Measurements from ENCODE around the gene COQ7. TPM values are rescaled to one million over a fixed set of nuclear protein-coding genes. Genes with fewer than 3 reads are reported as not detected.

The COQ7 gene
- total RNA-seq, 2 experiments from 2014 or later, result 16.4 to 21.3 TPM

- Mint-ChIP-seq H3K27ac (no peak overlapping the region), H3K36me3 (ENCODE audit: low read depth) (no peaks in the 10 kb centered on the region), H3K4me3 (no peak overlapping the region), H3K9me3 (peaks cover 5% of the 10 kb centered on the region), H3K4me1 (ENCODE audit: low read depth) (no peaks in the 10 kb centered on the region), H3K27me3 (ENCODE audit: low read depth) (peaks cover 8% of the 10 kb centered on the region)
- DNase-seq, result no peak
- CTCF ChIA-PET, result no interaction called here
- intact Hi-C loops (cut with micrococcal nuclease), result loop anchor here (5.0 kb wide), 1 partner anchor 799 kb away; no protein-coding TSS in a partner anchor
These were observed 21.0 kb downstream of the COQ7 start for GRCh38 chr16:19088341-19088916.

- no peak overlapping the region for H3K27ac Mint-ChIP-seq
- no peaks in the 10 kb centered on the region for H3K36me3 Mint-ChIP-seq (ENCODE audit: low read depth)
- no peaks in the 10 kb centered on the region for H3K4me1 Mint-ChIP-seq (ENCODE audit: low read depth)
- H3K4me3 Mint-ChIP-seq, result no peak overlapping the region
- H3K9me3 Mint-ChIP-seq, result peaks cover 5% of the 10 kb centered on the region
- peaks cover 8% of the 10 kb centered on the region for H3K27me3 Mint-ChIP-seq (ENCODE audit: low read depth)
- no peak for DNase-seq
- CTCF ChIA-PET, result no interaction called here
- intact Hi-C loops (cut with micrococcal nuclease), result loop anchor here (5.0 kb wide), 1 partner anchor 798 kb away; no protein-coding TSS in a partner anchor
These were observed 22.1 kb downstream of the COQ7 start for GRCh38 chr16:19089410-19089955.

- Mint-ChIP-seq H3K4me1 (ENCODE audit: low read depth) (peaks cover 5% of the 10 kb centered on the region), H3K27ac (no peak overlapping the region), H3K9me3 (peaks cover 5% of the 10 kb centered on the region), H3K36me3 (ENCODE audit: low read depth) (no peaks in the 10 kb centered on the region), H3K4me3 (no peak overlapping the region), H3K27me3 (ENCODE audit: low read depth) (peaks cover 3% of the 10 kb centered on the region)
- CTCF ChIA-PET, result no interaction called here
- intact Hi-C loops (cut with micrococcal nuclease), result no loop called here
- DNase-seq, result no peak
These were observed 23.5 kb downstream of the COQ7 start for GRCh38 chr16:19090916-19091315.

DNA sequence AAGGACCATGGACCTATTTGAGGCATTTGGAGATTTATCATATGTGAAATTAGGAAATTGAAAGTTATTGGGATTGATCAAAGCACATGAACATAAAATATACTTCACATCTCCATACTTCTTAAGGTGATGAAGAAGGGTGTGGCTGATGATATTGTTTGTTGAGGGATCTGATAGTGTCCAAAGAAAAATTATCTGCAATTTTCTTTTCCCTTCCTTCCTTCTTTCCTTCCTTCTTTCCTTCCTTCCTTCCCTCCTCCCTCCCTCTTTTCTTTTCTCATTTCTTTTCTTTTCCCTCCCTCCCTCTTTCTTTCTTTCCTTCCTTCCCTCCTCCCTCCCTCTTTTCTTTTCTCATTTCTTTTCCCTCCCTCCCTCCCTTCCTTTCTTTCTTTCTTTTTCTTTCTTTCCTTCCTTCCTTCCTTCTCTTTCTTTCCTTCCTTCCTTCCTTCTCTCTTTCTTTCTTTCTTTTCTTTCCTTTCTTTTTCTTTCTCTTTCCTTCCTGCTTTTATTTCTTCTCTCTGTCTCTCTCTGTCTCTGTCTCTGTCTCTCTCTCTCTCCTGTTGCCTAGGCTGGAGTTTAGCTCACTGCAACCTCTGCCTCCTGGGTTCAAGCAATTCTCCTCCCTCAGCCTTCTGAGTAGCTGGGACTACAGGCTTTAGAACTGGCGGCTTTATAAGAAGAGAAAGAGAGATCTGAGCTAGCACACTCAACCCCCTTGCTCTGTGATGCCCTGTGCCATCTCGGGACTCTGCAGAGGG lies 25.4 kb downstream of the COQ7 start:
- Mint-ChIP-seq H3K4me3 (no peak overlapping the region), H3K27ac (no peak overlapping the region), H3K4me1 (ENCODE audit: low read depth) (peaks cover 5% of the 10 kb centered on the region), H3K9me3 (peaks cover 6% of the 10 kb centered on the region), H3K36me3 (ENCODE audit: low read depth) (no peaks in the 10 kb centered on the region), H3K27me3 (ENCODE audit: low read depth) (peaks cover 2% of the 10 kb centered on the region)
- CTCF ChIA-PET, result interaction anchor here (0.6 kb wide), 1 partner anchor 10 kb away, joined by 3 read pairs; no protein-coding TSS in a partner anchor
- no peak for DNase-seq
- intact Hi-C loops (cut with micrococcal nuclease), result no loop called here

GRCh38 chr16:19093631-19094541 lies 26.5 kb downstream of the COQ7 start:
- CTCF ChIA-PET, result interaction anchor here (0.7 kb wide), 1 partner anchor 461 kb away, joined by 3 read pairs; the partner anchor contains the start of gene VPS35L
- intact Hi-C loops (cut with micrococcal nuclease), result no loop called here
- no peak overlapping the region for H3K4me3 Mint-ChIP-seq
- no peak for DNase-seq
- no peaks in the 10 kb centered on the region for H3K36me3 Mint-ChIP-seq (ENCODE audit: low read depth)
- H3K4me1 Mint-ChIP-seq (ENCODE audit: low read depth), result peaks cover 5% of the 10 kb centered on the region
- H3K9me3 Mint-ChIP-seq, result peaks cover 10% of the 10 kb centered on the region
- no peak overlapping the region for H3K27ac Mint-ChIP-seq
- H3K27me3 Mint-ChIP-seq (ENCODE audit: low read depth), result no peaks in the 10 kb centered on the region

DNA sequence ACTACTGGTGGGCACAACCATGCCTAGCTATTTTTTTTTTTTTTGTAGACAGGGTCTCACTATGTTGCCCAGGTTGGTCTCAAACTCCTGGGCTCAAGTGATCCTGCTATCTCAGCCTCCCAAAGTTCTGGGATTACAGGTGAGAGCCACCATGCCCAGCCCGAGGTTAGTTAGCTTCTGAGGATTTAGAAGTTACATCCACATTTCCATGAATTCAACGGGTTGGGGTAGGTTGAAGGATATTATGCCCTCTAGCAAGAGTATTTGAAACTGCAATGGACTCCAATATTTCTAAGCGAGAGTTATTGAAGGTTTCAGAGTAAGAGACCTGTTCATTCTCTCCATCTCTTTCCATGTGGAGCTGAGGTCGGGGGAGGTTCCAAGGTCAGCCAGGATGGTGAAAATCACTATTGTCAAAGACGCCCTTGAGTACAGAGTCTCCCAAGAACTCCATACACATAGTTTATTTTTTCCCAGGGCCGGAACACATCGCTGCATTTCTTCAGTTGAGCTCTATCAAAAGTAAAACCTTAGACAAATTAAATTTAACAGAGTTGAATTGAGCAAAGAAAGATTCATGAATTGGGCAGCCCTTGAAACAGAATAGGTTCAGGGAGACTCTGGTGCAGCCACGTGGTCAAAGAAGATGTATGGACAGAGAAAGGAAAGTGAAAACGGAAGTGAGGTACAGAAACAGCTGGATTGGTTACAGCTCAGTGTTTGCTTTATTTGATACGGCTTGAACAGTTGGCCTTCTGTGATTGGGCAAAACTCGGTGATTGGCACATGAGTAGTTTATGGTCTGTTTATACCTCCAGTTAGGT lies 27.3 kb downstream of the COQ7 start:
- intact Hi-C loops (cut with micrococcal nuclease), result no loop called here
- DNase-seq, result no peak
- CTCF ChIA-PET, result interaction anchor here (0.7 to 1.0 kb wide), 2 partner anchors 9 to 461 kb away, joined by 3 to 6 read pairs; partner anchors contain the start of gene VPS35L
- no peaks in the 10 kb centered on the region for H3K36me3 Mint-ChIP-seq (ENCODE audit: low read depth)
- no peaks in the 10 kb centered on the region for H3K27me3 Mint-ChIP-seq (ENCODE audit: low read depth)
- no peak overlapping the region for H3K4me3 Mint-ChIP-seq
- peaks cover 5% of the 10 kb centered on the region for H3K4me1 Mint-ChIP-seq (ENCODE audit: low read depth)
- no peak overlapping the region for H3K27ac Mint-ChIP-seq
- peaks cover 10% of the 10 kb centered on the region for H3K9me3 Mint-ChIP-seq

GRCh38 chr16:19095654-19096053 lies 28.2 kb downstream of the COQ7 start:
- intact Hi-C loops (cut with micrococcal nuclease), result no loop called here
- CTCF ChIA-PET, result no interaction called here
- peaks cover 10% of the 10 kb centered on the region for H3K9me3 Mint-ChIP-seq
- H3K4me3 Mint-ChIP-seq, result no peak overlapping the region
- peaks cover 5% of the 10 kb centered on the region for H3K4me1 Mint-ChIP-seq (ENCODE audit: low read depth)
- no peak overlapping the region for H3K27ac Mint-ChIP-seq
- no peaks in the 10 kb centered on the region for H3K27me3 Mint-ChIP-seq (ENCODE audit: low read depth)
- no peak for DNase-seq
- no peaks in the 10 kb centered on the region for H3K36me3 Mint-ChIP-seq (ENCODE audit: low read depth)

DNA sequence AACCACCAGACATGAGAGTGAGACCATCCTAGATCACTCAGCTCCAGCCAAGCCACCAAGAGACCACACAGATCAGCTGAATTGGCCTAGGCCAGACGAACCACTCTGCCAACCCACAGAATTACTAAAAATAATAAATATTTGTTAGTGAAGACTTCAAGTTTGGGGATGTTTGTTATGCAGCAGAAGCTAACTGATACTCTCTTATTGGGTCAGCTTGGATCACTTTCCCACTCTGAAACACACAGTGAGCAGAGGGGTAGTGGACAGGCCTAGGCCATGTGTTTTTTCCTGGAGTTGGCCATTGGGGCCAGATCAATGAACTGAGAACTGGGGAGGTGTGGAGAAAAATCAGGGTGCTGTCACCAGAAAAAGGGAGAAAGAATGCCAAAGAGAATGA lies 30.8 kb downstream of the COQ7 start:
- Mint-ChIP-seq H3K27me3 (ENCODE audit: low read depth) (no peaks in the 10 kb centered on the region), H3K4me1 (ENCODE audit: low read depth) (peaks cover 5% of the 10 kb centered on the region), H3K27ac (no peak overlapping the region), H3K36me3 (ENCODE audit: low read depth) (no peaks in the 10 kb centered on the region), H3K9me3 (peaks cover 5% of the 10 kb centered on the region), H3K4me3 (no peak overlapping the region)
- CTCF ChIA-PET, result no interaction called here
- no peak for DNase-seq
- intact Hi-C loops (cut with micrococcal nuclease), result no loop called here

- CTCF ChIA-PET, result interaction anchor here (0.6 kb wide), 1 partner anchor 9 kb away, joined by 3 read pairs; no protein-coding TSS in a partner anchor
- Mint-ChIP-seq H3K27ac (no peak overlapping the region), H3K9me3 (peaks cover 5% of the 10 kb centered on the region), H3K36me3 (ENCODE audit: low read depth) (no peaks in the 10 kb centered on the region), H3K4me1 (ENCODE audit: low read depth) (no peaks in the 10 kb centered on the region), H3K27me3 (ENCODE audit: low read depth) (no peaks in the 10 kb centered on the region), H3K4me3 (no peak overlapping the region)
- DNase-seq, result no peak
- intact Hi-C loops (cut with micrococcal nuclease), result no loop called here
These were observed 34.9 kb downstream of the COQ7 start for GRCh38 chr16:19102187-19102872.

DNA sequence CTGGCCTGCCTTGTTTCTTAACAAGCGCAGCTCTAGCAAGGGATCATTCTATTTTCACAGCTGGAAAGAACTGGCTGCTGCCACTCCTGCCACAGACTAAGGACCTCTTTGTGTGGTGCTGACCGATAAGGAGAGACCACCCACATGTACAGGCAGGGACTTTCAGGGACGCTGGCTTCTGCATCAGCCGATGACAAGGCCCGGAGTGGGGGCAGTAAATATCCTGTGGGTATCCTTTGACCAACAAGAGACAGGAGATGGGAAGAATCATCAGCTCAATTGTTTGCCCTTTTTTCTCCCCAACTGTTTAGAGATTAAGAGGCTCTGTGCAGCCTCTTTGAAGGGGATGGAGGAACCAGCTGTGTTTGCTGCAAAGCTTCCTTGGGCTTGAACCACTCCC lies 37.2 kb downstream of the COQ7 start:
- Mint-ChIP-seq H3K36me3 (ENCODE audit: low read depth) (no peaks in the 10 kb centered on the region), H3K4me3 (no peak overlapping the region), H3K4me1 (ENCODE audit: low read depth) (no peaks in the 10 kb centered on the region), H3K27me3 (ENCODE audit: low read depth) (no peaks in the 10 kb centered on the region), H3K27ac (no peak overlapping the region), H3K9me3 (no peaks in the 10 kb centered on the region)
- CTCF ChIA-PET, result interaction anchor here (1.3 kb wide), 1 partner anchor 8 kb away, joined by 3 read pairs; no protein-coding TSS in a partner anchor
- intact Hi-C loops (cut with micrococcal nuclease), result no loop called here
- DNase-seq, result no peak

GRCh38 chr16:19105131-19105530 lies 37.7 kb downstream of the COQ7 start:
- no peak for DNase-seq
- H3K4me3 Mint-ChIP-seq, result no peak overlapping the region
- no peaks in the 10 kb centered on the region for H3K27me3 Mint-ChIP-seq (ENCODE audit: low read depth)
- intact Hi-C loops (cut with micrococcal nuclease), result no loop called here
- CTCF ChIA-PET, result interaction anchor here (1.2 kb wide), 1 partner anchor 18 kb away, joined by 3 read pairs; no protein-coding TSS in a partner anchor
- H3K9me3 Mint-ChIP-seq, result no peaks in the 10 kb centered on the region
- no peaks in the 10 kb centered on the region for H3K36me3 Mint-ChIP-seq (ENCODE audit: low read depth)
- H3K4me1 Mint-ChIP-seq (ENCODE audit: low read depth), result no peaks in the 10 kb centered on the region
- H3K27ac Mint-ChIP-seq, result no peak overlapping the region
